Middle frontal gyrus (tissue), 1 donor: ENCODE measurements around the gene CSNK2A1.
"Not testable (repeated sequence)": the region's sequence is repeated elsewhere in the genome, so short reads cannot be mapped to it uniquely, and the experiment has no call there.

Experiments used
- DNase-seq: peaks from one replicate; pipeline ENCODE4 v3.0.0-alpha.2; 2015; ENCODE audit warnings: low spot score; ENCODE audit errors: extremely low spot score

The CSNK2A1 gene

GRCh38 chr20:492159-492558 lies 51.4 kb downstream of the CSNK2A1 start:
- no peak for DNase-seq

GRCh38 chr20:487655-488054 lies 55.9 kb downstream of the CSNK2A1 start:
- no peak for DNase-seq

- DNase-seq, result no peak
Observed at GRCh38 chr20:483815-484644, 59.6 kb downstream of the CSNK2A1 start.

- DNase-seq, result no peak
Observed at GRCh38 chr20:481167-481566, 62.4 kb downstream of the CSNK2A1 start.

- no peak for DNase-seq
Observed at GRCh38 chr20:480044-480443, 63.5 kb downstream of the CSNK2A1 start.

GRCh38 chr20:479487-479886 lies 64.1 kb downstream of the CSNK2A1 start:
- DNase-seq, result no peak

- DNase-seq, result peak; percentile 47
Observed at GRCh38 chr20:478949-479429, 64.6 kb downstream of the CSNK2A1 start.

- DNase-seq, result no peak
Observed at GRCh38 chr20:478010-478948, 65.3 kb downstream of the CSNK2A1 start.

- not testable (repeated sequence) for DNase-seq
Observed at GRCh38 chr20:476561-477249, 66.9 kb downstream of the CSNK2A1 start.

- no peak for DNase-seq
Observed at GRCh38 chr20:475463-476357, 67.9 kb downstream of the CSNK2A1 start.

GRCh38 chr20:474581-474980 lies 69.0 kb downstream of the CSNK2A1 start:
- no peak for DNase-seq

GRCh38 chr20:472889-473292 lies 70.7 kb downstream of the CSNK2A1 start:
- DNase-seq, result no peak

GRCh38 chr20:472137-472846 lies 71.3 kb downstream of the CSNK2A1 start:
- no peak for DNase-seq

GRCh38 chr20:469746-470490 lies 73.7 kb downstream of the CSNK2A1 start:
- DNase-seq, result no peak

- no peak for DNase-seq
Observed at GRCh38 chr20:467755-468154, 75.8 kb downstream of the CSNK2A1 start.

GRCh38 chr20:462199-462991 lies 81.2 kb downstream of the CSNK2A1 start, which contains the start of gene TBC1D20:
Gene TBC1D20 (minus strand): TSS chr20:462533. CDS start chr20:462405, 128 bp downstream.
- DNase-seq, result peak; percentile 83

- DNase-seq, result no peak
Observed at GRCh38 chr20:461254-462198, 82.1 kb downstream of the CSNK2A1 start.
